Activated naive CD4-positive, alpha-beta T cell treated with anti-CD3 and anti-CD28 coated beads for 36 hours (primary cell): ENCODE data around the gene PDLIM5. TPM values are rescaled to one million over a fixed set of nuclear protein-coding genes. Genes with fewer than 3 reads are reported as not detected.

Experiments
- CTCF ChIA-PET: fragments of 350-600 bp; sonication (Branson Sonifier 250); formaldehyde crosslinking; loops from one replicate; lab custom pipeline; 2021; ENCODE audit warnings: antibody characterized with exemption; lab: Charles Lee
- DNase-seq: peaks from one replicate; pipeline ENCODE4 v3.0.0-alpha.2; 2020
- H3K27ac Mint-ChIP-seq: one replicate; pipeline ENCODE4 v1.8.0; 2021; ENCODE audit warnings: mild to moderate bottlenecking, mixed read lengths
- H3K27me3 Mint-ChIP-seq: one replicate; pipeline ENCODE4 v1.8.0; 2021; ENCODE audit warnings: low read depth, mixed read lengths
- H3K36me3 Mint-ChIP-seq: one replicate; pipeline ENCODE4 v1.8.0; 2021; ENCODE audit warnings: low read depth, mixed read lengths
- H3K4me1 Mint-ChIP-seq: one replicate; pipeline ENCODE4 v1.8.0; 2021; ENCODE audit warnings: low read depth, mixed read lengths
- H3K4me3 Mint-ChIP-seq: one replicate; pipeline ENCODE4 v1.8.0; 2021; ENCODE audit warnings: mild to moderate bottlenecking, moderate library complexity, mixed read lengths
- H3K9me3 Mint-ChIP-seq: one replicate; pipeline ENCODE4 v1.8.0; 2021; ENCODE audit warnings: mixed read lengths
- intact Hi-C: fragments of 100-400 bp; cut with micrococcal nuclease; formaldehyde crosslinking; loops from one replicate; pipeline ENCODE4 v1.15.1; 2023
- total RNA-seq, 2 experiments: library from RNA; stranded (reverse); gene quantifications; one replicate each; pipeline ENCODE4 v1.2.3, GENCODE V29; 2021

PDLIM5 gene
- total RNA-seq, 2 experiments from 2014 or later = 19.0 to 22.2 TPM

DNA sequence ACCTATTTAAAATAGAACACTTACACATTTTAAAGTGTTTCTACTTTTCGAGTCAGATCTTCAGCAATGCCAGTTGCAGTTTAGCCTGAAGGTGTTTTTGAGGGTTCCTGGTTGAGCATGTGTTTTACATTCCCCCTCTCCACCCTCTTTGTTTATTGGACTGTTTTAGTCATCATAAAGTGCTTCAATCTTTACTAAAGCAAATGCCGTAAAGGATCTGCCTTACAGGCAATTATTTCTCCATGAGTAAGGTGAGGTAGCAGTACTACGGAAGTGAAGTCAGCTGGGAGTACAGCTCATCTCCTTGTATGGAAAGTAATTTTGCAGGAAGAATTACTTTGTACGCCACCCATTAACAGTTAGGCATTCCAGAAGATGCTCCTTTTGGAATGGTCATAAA, 36.9 kb downstream of the PDLIM5 start:
- H3K36me3 Mint-ChIP-seq = peaks cover 5% of the 10 kb centered on the region
- no peaks in the 10 kb centered on the region for H3K9me3 Mint-ChIP-seq
- H3K27ac Mint-ChIP-seq = no peak overlapping the region
- H3K4me1 Mint-ChIP-seq = peaks cover 10% of the 10 kb centered on the region
- CTCF ChIA-PET = no interaction called here
- intact Hi-C loops = no loop called here
- DNase-seq = no peak
- no peak overlapping the region for H3K4me3 Mint-ChIP-seq
- H3K27me3 Mint-ChIP-seq = no peaks in the 10 kb centered on the region

GRCh38 chr4:94489098-94489497, 37.4 kb downstream of the PDLIM5 start:
- H3K27ac Mint-ChIP-seq = no peak overlapping the region
- H3K9me3 Mint-ChIP-seq = no peaks in the 10 kb centered on the region
- H3K36me3 Mint-ChIP-seq = peaks cover 5% of the 10 kb centered on the region
- CTCF ChIA-PET = no interaction called here
- H3K4me1 Mint-ChIP-seq = peaks cover 10% of the 10 kb centered on the region
- DNase-seq = no peak
- H3K4me3 Mint-ChIP-seq = no peak overlapping the region
- intact Hi-C loops = no loop called here
- no peaks in the 10 kb centered on the region for H3K27me3 Mint-ChIP-seq

DNA sequence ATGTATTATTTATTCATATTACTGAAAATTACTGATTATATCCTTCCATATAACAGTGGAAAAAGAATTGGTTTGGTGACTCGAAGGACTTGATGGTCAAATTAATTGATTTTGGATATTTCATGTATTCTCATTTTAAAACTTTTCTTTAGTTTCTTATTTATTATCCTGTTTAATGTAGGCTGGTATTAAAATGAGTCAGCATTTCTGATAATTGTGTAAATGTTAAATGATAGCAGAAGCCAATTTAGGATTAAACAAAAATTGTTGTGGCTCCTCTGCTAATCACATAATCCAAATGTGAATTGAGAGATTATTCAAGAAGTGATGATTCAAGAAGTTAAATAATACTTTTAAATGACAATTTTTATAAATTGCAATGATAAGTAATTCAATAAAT, 38.7 kb downstream of the PDLIM5 start:
- Mint-ChIP-seq H3K4me1 (no peaks in the 10 kb centered on the region), H3K27me3 (no peaks in the 10 kb centered on the region), H3K36me3 (peaks cover 4% of the 10 kb centered on the region), H3K4me3 (no peak overlapping the region), H3K9me3 (no peaks in the 10 kb centered on the region), H3K27ac (no peak overlapping the region)
- CTCF ChIA-PET = no interaction called here
- DNase-seq = no peak
- intact Hi-C loops = no loop called here

DNA sequence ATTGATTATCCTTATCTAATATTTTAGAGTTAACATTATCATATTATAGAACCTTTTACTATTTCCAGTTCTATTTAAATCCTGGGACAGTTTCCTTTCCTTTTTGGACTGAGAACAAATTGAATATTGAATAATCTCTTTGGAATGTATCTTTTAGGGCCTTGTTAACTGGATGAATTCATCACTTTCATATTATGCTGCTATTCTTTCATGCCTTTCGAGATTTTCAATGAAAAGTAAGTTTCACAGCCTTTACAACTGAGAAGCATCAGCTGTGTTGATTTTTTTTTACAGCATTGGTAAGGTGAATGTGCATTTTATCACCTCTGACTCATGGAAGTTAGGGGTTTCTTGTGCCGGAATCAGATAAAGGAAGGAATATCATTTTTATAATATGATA, 39.6 kb downstream of the PDLIM5 start:
- Mint-ChIP-seq H3K4me3 (no peak overlapping the region), H3K4me1 (no peaks in the 10 kb centered on the region), H3K9me3 (no peaks in the 10 kb centered on the region), H3K27ac (no peak overlapping the region), H3K27me3 (no peaks in the 10 kb centered on the region), H3K36me3 (peaks cover 4% of the 10 kb centered on the region)
- CTCF ChIA-PET = no interaction called here
- no peak for DNase-seq
- intact Hi-C loops = no loop called here

GRCh38 chr4:94495408-94495807, 43.7 kb downstream of the PDLIM5 start:
- Mint-ChIP-seq H3K4me1 (no peaks in the 10 kb centered on the region), H3K9me3 (no peaks in the 10 kb centered on the region), H3K27me3 (no peaks in the 10 kb centered on the region), H3K4me3 (no peak overlapping the region), H3K27ac (no peak overlapping the region), H3K36me3 (peaks cover 6% of the 10 kb centered on the region)
- no peak for DNase-seq
- CTCF ChIA-PET = no interaction called here
- intact Hi-C loops = no loop called here

GRCh38 chr4:94497690-94498089, 45.9 kb downstream of the PDLIM5 start:
- intact Hi-C loops = no loop called here
- Mint-ChIP-seq H3K9me3 (no peaks in the 10 kb centered on the region), H3K27ac (no peak overlapping the region), H3K36me3 (peaks cover 2% of the 10 kb centered on the region), H3K4me3 (no peak overlapping the region), H3K4me1 (no peaks in the 10 kb centered on the region), H3K27me3 (no peaks in the 10 kb centered on the region)
- no peak for DNase-seq
- CTCF ChIA-PET = no interaction called here

DNA sequence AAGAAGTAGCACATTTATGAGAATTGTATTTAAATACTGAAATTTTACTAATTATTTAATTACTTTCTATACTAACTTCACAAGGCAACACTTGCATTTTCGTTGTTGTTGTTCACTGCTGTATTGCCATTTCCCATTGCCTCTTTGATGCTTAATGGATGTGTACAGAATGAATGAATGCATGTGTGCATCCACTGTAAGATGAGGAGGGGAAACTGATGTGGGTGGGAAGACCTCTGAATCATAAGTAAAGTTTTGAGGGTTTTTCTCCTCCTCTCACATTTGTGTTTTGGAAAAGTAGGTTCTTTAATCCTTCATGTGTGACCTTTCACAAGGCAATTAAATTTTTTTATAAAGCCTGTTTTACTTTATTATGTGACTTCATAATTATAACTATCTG, 46.8 kb downstream of the PDLIM5 start:
- Mint-ChIP-seq H3K27me3 (no peaks in the 10 kb centered on the region), H3K9me3 (no peaks in the 10 kb centered on the region), H3K27ac (no peak overlapping the region), H3K36me3 (peaks cover 2% of the 10 kb centered on the region), H3K4me1 (no peaks in the 10 kb centered on the region), H3K4me3 (no peak overlapping the region)
- intact Hi-C loops = no loop called here
- no peak for DNase-seq
- CTCF ChIA-PET = no interaction called here

GRCh38 chr4:94500685-94501084, 48.9 kb downstream of the PDLIM5 start:
- Mint-ChIP-seq H3K36me3 (peaks cover 2% of the 10 kb centered on the region), H3K4me3 (no peak overlapping the region), H3K27me3 (no peaks in the 10 kb centered on the region), H3K4me1 (no peaks in the 10 kb centered on the region), H3K9me3 (no peaks in the 10 kb centered on the region), H3K27ac (no peak overlapping the region)
- CTCF ChIA-PET = no interaction called here
- intact Hi-C loops = no loop called here
- no peak for DNase-seq

- Mint-ChIP-seq H3K4me3 (no peak overlapping the region), H3K27ac (no peak overlapping the region), H3K9me3 (no peaks in the 10 kb centered on the region), H3K36me3 (peaks cover 2% of the 10 kb centered on the region), H3K4me1 (peaks cover 13% of the 10 kb centered on the region), H3K27me3 (no peaks in the 10 kb centered on the region)
- CTCF ChIA-PET = no interaction called here
- intact Hi-C loops = no loop called here
- no peak for DNase-seq
Measured at GRCh38 chr4:94504545-94504944, 52.8 kb downstream of the PDLIM5 start.

- CTCF ChIA-PET = no interaction called here
- H3K4me3 Mint-ChIP-seq = no peak overlapping the region
Measured at GRCh38 chr4:94506822-94507221, 55.1 kb downstream of the PDLIM5 start.

GRCh38 chr4:94507281-94507680, 55.5 kb downstream of the PDLIM5 start:
- H3K27ac Mint-ChIP-seq = no peak overlapping the region
- intact Hi-C loops = loop anchor here (1.0 to 2.0 kb wide), 2 partner anchors 56 to 158 kb away; partner anchors contain the start of gene PDLIM5
- no peak for DNase-seq
- H3K9me3 Mint-ChIP-seq = no peaks in the 10 kb centered on the region
- H3K4me1 Mint-ChIP-seq = peaks cover 13% of the 10 kb centered on the region
- no peaks in the 10 kb centered on the region for H3K27me3 Mint-ChIP-seq
- H3K4me3 Mint-ChIP-seq = no peak overlapping the region
- CTCF ChIA-PET = no interaction called here
- peaks cover 2% of the 10 kb centered on the region for H3K36me3 Mint-ChIP-seq

More at GRCh38 chr4:94506822-94507221, 55.1 kb downstream of the PDLIM5 start:
- Mint-ChIP-seq H3K9me3 (no peaks in the 10 kb centered on the region), H3K27me3 (no peaks in the 10 kb centered on the region), H3K36me3 (peaks cover 2% of the 10 kb centered on the region), H3K4me1 (peaks cover 13% of the 10 kb centered on the region), H3K27ac (no peak overlapping the region)
- intact Hi-C loops = loop anchor here (1.0 to 2.0 kb wide), 2 partner anchors 56 to 158 kb away; partner anchors contain the start of gene PDLIM5
- no peak for DNase-seq

- Mint-ChIP-seq H3K9me3 (no peaks in the 10 kb centered on the region), H3K27me3 (no peaks in the 10 kb centered on the region), H3K27ac (peak overlapping the region; percentile 26), H3K36me3 (peaks cover 4% of the 10 kb centered on the region), H3K4me1 (peaks cover 13% of the 10 kb centered on the region), H3K4me3 (no peak overlapping the region)
- CTCF ChIA-PET = no interaction called here
- DNase-seq = peak; percentile 18
- intact Hi-C loops = loop anchor here (1.0 to 2.0 kb wide), 2 partner anchors 56 to 159 kb away; partner anchors contain the start of gene PDLIM5
Measured at GRCh38 chr4:94507708-94508107, 56.0 kb downstream of the PDLIM5 start.

- CTCF ChIA-PET = no interaction called here
- peak overlapping the region; percentile 26 for H3K27ac Mint-ChIP-seq
- DNase-seq = no peak
- no peak overlapping the region for H3K4me3 Mint-ChIP-seq
- H3K27me3 Mint-ChIP-seq = no peaks in the 10 kb centered on the region
- H3K4me1 Mint-ChIP-seq = peaks cover 13% of the 10 kb centered on the region
- intact Hi-C loops = no loop called here
- no peaks in the 10 kb centered on the region for H3K9me3 Mint-ChIP-seq
- peaks cover 7% of the 10 kb centered on the region for H3K36me3 Mint-ChIP-seq
Measured at GRCh38 chr4:94508296-94508695, 56.6 kb downstream of the PDLIM5 start.
